GM23338 (cell line): ENCODE data around the gene RAP1A. TPM values are rescaled to one million over a fixed set of nuclear protein-coding genes. Genes with fewer than 3 reads are reported as not detected.

Experiments
- ATAC-seq: fragments of 200-7000 bp; cut with Tn5 transposase; 3 replicates; pipeline ENCODE4 v1.9.1; 2020
- DNase-seq: peaks from one replicate; pipeline ENCODE4 v3.0.0-alpha.2; 2015; ENCODE audit warnings: low spot score
- H2AFZ ChIP-seq: fragments of 200-600 bp; sonication (generic); 2 replicates; pipeline ENCODE4 v1.8.0; 2016; ENCODE audit warnings: antibody characterized with exemption, mild to moderate bottlenecking, moderate library complexity
- H3F3A ChIP-seq: fragments of 200-600 bp; sonication (generic); replicated peaks from 2 replicates; pipeline ENCODE4 v1.8.0; 2017; ENCODE audit warnings: antibody characterized with exemption, mixed run types, low read depth
- H3K27ac ChIP-seq: fragments of 200-600 bp; sonication (generic); 2 replicates; pipeline ENCODE4 v1.6.1; 2016; ENCODE audit warnings: low read depth
- H3K27me3 ChIP-seq: fragments of 200-600 bp; sonication (generic); 2 replicates; pipeline ENCODE4 v1.8.0; 2016; ENCODE audit warnings: mild to moderate bottlenecking, mixed run types, moderate library complexity; ENCODE audit not compliant: insufficient read depth
- H3K36me3 ChIP-seq: fragments of 200-600 bp; sonication (generic); 2 replicates; pipeline ENCODE4 v1.8.0; 2016; ENCODE audit warnings: mild to moderate bottlenecking; ENCODE audit not compliant: insufficient read depth
- H3K4me1 ChIP-seq: fragments of 200-600 bp; sonication (generic); 2 replicates; pipeline ENCODE4 v1.8.0; 2016; ENCODE audit warnings: mild to moderate bottlenecking, moderate library complexity; ENCODE audit not compliant: insufficient read depth
- H3K4me2 ChIP-seq: fragments of 200-600 bp; sonication (generic); 2 replicates; pipeline ENCODE4 v1.7.1; 2017; ENCODE audit warnings: mixed run types
- H3K4me3 ChIP-seq: fragments of 200-600 bp; sonication (generic); 2 replicates; pipeline ENCODE4 v1.6.1; 2016; ENCODE audit warnings: mixed run types
- H3K79me2 ChIP-seq: fragments of 200-600 bp; sonication (generic); replicated peaks from 2 replicates; pipeline ENCODE4 v1.8.0; 2017; ENCODE audit warnings: mild to moderate bottlenecking; ENCODE audit not compliant: insufficient read depth
- H3K9me2 ChIP-seq: fragments of 200-600 bp; sonication (generic); 2 replicates; pipeline ENCODE4 v1.8.0; 2017; ENCODE audit not compliant: insufficient read depth
- H4K20me1 ChIP-seq: fragments of 200-600 bp; sonication (generic); replicated peaks from 2 replicates; pipeline ENCODE4 v1.8.0; 2017; ENCODE audit warnings: mild to moderate bottlenecking; ENCODE audit not compliant: insufficient read depth
- H3K27ac Mint-ChIP-seq: 2 replicates; pipeline ENCODE4 v1.8.0; 2020; ENCODE audit warnings: inconsistent platforms, mild to moderate bottlenecking, moderate library complexity, mixed read lengths
- H3K27me3 Mint-ChIP-seq: 3 replicates; pipeline ENCODE4 v1.8.0; 2022; ENCODE audit warnings: low read depth, mild to moderate bottlenecking, moderate library complexity, mixed read lengths, inconsistent platforms; ENCODE audit not compliant: insufficient read depth, poor library complexity
- H3K36me3 Mint-ChIP-seq: 3 replicates; pipeline ENCODE4 v1.8.0; 2021; ENCODE audit warnings: low read depth, mild to moderate bottlenecking, inconsistent platforms, moderate library complexity, mixed read lengths
- H3K4me1 Mint-ChIP-seq: 3 replicates; pipeline ENCODE4 v1.8.0; 2020; ENCODE audit warnings: mild to moderate bottlenecking, inconsistent platforms, mixed read lengths
- H3K4me3 Mint-ChIP-seq: 3 replicates; pipeline ENCODE4 v1.8.0; 2021; ENCODE audit warnings: moderate library complexity, mild to moderate bottlenecking, inconsistent platforms, mixed read lengths
- H3K9me3 Mint-ChIP-seq: 3 replicates; pipeline ENCODE4 v1.8.0; 2020; ENCODE audit warnings: moderate library complexity, mild to moderate bottlenecking, inconsistent platforms, mixed read lengths
- CREB1 ChIP-seq: fragments of 250-450 bp; sonication (Bioruptor Pico); IDR thresholded peaks from 2 replicates; pipeline ENCODE4 v1.5.0; 2020; ENCODE audit warnings: low read depth, mild to moderate bottlenecking, moderate library complexity
- CTCF ChIP-seq, 2 experiments: fragments of 200-600 bp in 1 of 2; sonication (generic) in 1 of 2; conservative IDR thresholded peaks; 2 replicates each; pipeline versions ENCODE4 v1.5.1 to v1.6.1; 2016 to 2017; ENCODE audit warnings: antibody characterized with exemption in 2 of 2, low read depth in 2 of 2, mild to moderate bottlenecking in 2 of 2, moderate library complexity in 1 of 2
- REST ChIP-seq: IDR thresholded peaks from one replicate; pipeline ENCODE4 v1.6.1; 2018; ENCODE audit warnings: antibody characterized with exemption; ENCODE audit not compliant: unreplicated experiment
- ZNF462 ChIP-seq: fragments of 250-450 bp; sonication (Bioruptor Pico); IDR thresholded peaks from 2 replicates; pipeline ENCODE4 v1.5.0; 2020; ENCODE audit warnings: mild to moderate bottlenecking, moderate library complexity
- polyA plus RNA-seq: library from polyadenylated mRNA; unstranded; fragments of >200 nt; fragmentation: Nextera tagmentation; extraction: Ambion mirVana; gene quantifications from 2 replicates; pipeline ENCODE4 v1.2.1, GENCODE V29; 2016
- total RNA-seq: library from RNA; depleted of rRNA; stranded (reverse); fragments of >200 nt; shearing (Covaris generic); gene quantifications from 2 replicates; pipeline ENCODE4 v1.2.3, GENCODE V29; 2014

Gene RAP1A
- total and polyA plus RNA-seq, 2 experiments from 2014 or later, result 16.2 to 23.0 TPM

GRCh38 chr1:111593403-111594305 is 25.9 kb upstream of the RAP1A start:
- Histone ChIP-seq H3K27me3 (no peaks in the 10 kb centered on the region), H4K20me1 (no peaks in the 10 kb centered on the region), H2AFZ (peak overlapping the region; percentile 99), H3K4me2 (peak overlapping the region; percentile 75; the same call in 1 of the 2 replicates), H3K4me1 (peaks cover 8% of the 10 kb centered on the region; the same call in 1 of the 2 replicates), H3K4me3 (no peak overlapping the region), H3K79me2 (no peaks in the 10 kb centered on the region), H3K9me2 (no peaks in the 10 kb centered on the region), H3K36me3 (no peaks in the 10 kb centered on the region), H3F3A (no peaks in the 10 kb centered on the region), H3K27ac (no peak overlapping the region)
- no peak overlapping the region for H3K4me3 Mint-ChIP-seq
- ATAC-seq (peak; percentile 58), DNase-seq (no peak)
- H3K27ac Mint-ChIP-seq, result no peak overlapping the region
- peaks cover 10% of the 10 kb centered on the region for H3K4me1 Mint-ChIP-seq
- no peaks in the 10 kb centered on the region for H3K27me3 Mint-ChIP-seq
- H3K36me3 Mint-ChIP-seq, result no peaks in the 10 kb centered on the region
- no peaks in the 10 kb centered on the region for H3K9me3 Mint-ChIP-seq
- TF ChIP-seq REST (no peak), CREB1 (CRISPR knock-in tag) (no peak), CTCF (conservative IDR thresholded peaks at IDR 0.05; ENCODE audit: low read depth in 2 of 2) (no peak)

GRCh38 chr1:111594306-111594693 is 25.3 kb upstream of the RAP1A start:
- H3K4me3 ChIP-seq, result no peak overlapping the region
- no peaks in the 10 kb centered on the region for H3K36me3 ChIP-seq
- no peaks in the 10 kb centered on the region for H3F3A ChIP-seq
- Mint-ChIP-seq H3K27ac (no peak overlapping the region), H3K9me3 (no peaks in the 10 kb centered on the region), H3K27me3 (no peaks in the 10 kb centered on the region), H3K4me1 (peaks cover 10% of the 10 kb centered on the region), H3K36me3 (no peaks in the 10 kb centered on the region), H3K4me3 (no peak overlapping the region)
- H3K27ac ChIP-seq, result no peak overlapping the region
- H3K9me2 ChIP-seq, result no peaks in the 10 kb centered on the region; the same call in 1 of the 2 replicates
- H2AFZ ChIP-seq, result no peak overlapping the region
- no peaks in the 10 kb centered on the region for H4K20me1 ChIP-seq
- no peak for DNase-seq
- no peaks in the 10 kb centered on the region for H3K79me2 ChIP-seq
- H3K4me2 ChIP-seq, result no peak overlapping the region
- no peak for ATAC-seq
- no peaks in the 10 kb centered on the region for H3K27me3 ChIP-seq
- peaks cover 8% of the 10 kb centered on the region; the same call in 1 of the 2 replicates for H3K4me1 ChIP-seq
- no peak for TF ChIP-seq ZNF462
